ENCODE measurements around the gene HOMER3. TPM values are rescaled to one million over a fixed set of nuclear protein-coding genes. Genes with fewer than 3 reads are reported as not detected.

The HOMER3 gene
- total RNA-seq, 4 donors from 2014 or later: 8.1 to 82.0 (median 12.7) TPM

GRCh38 chr19:18900700-18901481 lies 40.1 kb downstream of the HOMER3 start:
- Histone ChIP-seq H3K4me3 (no peak overlapping the region), H3K9me3 (no peaks in the 10 kb centered on the region), H3K27me3 (peaks cover 16% of the 10 kb centered on the region), H3K36me3 (peaks cover 0 to 22% (median 3%) of the 10 kb centered on the region in 4 donors), H3K27ac (no peak overlapping the region), H3K4me1 (peaks cover 0 to 5% (median 0%) of the 10 kb centered on the region in 4 donors)
- intact Hi-C loops (cut with DNase I; ENCODE audit: low total_unique reads) (no loop called here), in situ Hi-C loops (cut with MboI; ENCODE audit: low pct_ligation_motif_present in 1 of 4, low pct_unique_long_range_greater_than_20kb in 1 of 4, low sequenced_read_pairs in 3 of 4) (no loop called here)
- TF ChIP-seq POLR2A (IDR thresholded peaks at IDR 0.05): no peak
- TF ChIP-seq CTCF (IDR thresholded peaks at IDR 0.05): no peak
- TF ChIP-seq EP300 (IDR thresholded peaks at IDR 0.05; ENCODE audit: low read depth): no peak
- no peak for TF ChIP-seq POLR2AphosphoS5 (IDR thresholded peaks at IDR 0.05)
- WGBS, 2 donors (ENCODE audit: low coverage in 1 of 2): 87 to 94% methylated on average over 3 to 16 of the region's 17 CpGs
- no peak for DNase-seq

GRCh38 chr19:18899624-18900560 lies 41.1 kb downstream of the HOMER3 start:
- H3K27me3 ChIP-seq: peaks cover 24% of the 10 kb centered on the region
- no peak overlapping the region for H3K27ac ChIP-seq
- DNase-seq: no peak
- intact Hi-C loops (cut with DNase I; ENCODE audit: low total_unique reads): no loop called here
- H3K4me3 ChIP-seq: no peak overlapping the region
- in situ Hi-C loops (cut with MboI; ENCODE audit: low pct_ligation_motif_present in 1 of 4, low pct_unique_long_range_greater_than_20kb in 1 of 4, low sequenced_read_pairs in 3 of 4): no loop called here
- H3K9me3 ChIP-seq: no peaks in the 10 kb centered on the region
- TF ChIP-seq POLR2A (IDR thresholded peaks at IDR 0.05) (no peak), CTCF (IDR thresholded peaks at IDR 0.05) (no peak), POLR2AphosphoS5 (IDR thresholded peaks at IDR 0.05) (no peak), EP300 (IDR thresholded peaks at IDR 0.05; ENCODE audit: low read depth) (no peak)
- WGBS, 2 donors (ENCODE audit: low coverage in 1 of 2): 90 to 93% methylated on average over 6 to 20 of the region's 20 CpGs
- H3K4me1 ChIP-seq: peaks cover 0 to 13% (median 8%) of the 10 kb centered on the region in 4 donors
- peaks cover 0 to 21% (median 3%) of the 10 kb centered on the region in 4 donors for H3K36me3 ChIP-seq

- in situ Hi-C loops (cut with MboI; ENCODE audit: low pct_ligation_motif_present in 1 of 4, low pct_unique_long_range_greater_than_20kb in 1 of 4, low sequenced_read_pairs in 3 of 4): no loop called here
- peaks cover 35% of the 10 kb centered on the region for H3K27me3 ChIP-seq
- 72 to 90% methylated on average over 7 to 16 of the region's 18 CpGs for WGBS, 2 donors (ENCODE audit: low coverage in 1 of 2)
- no peaks in the 10 kb centered on the region for H3K9me3 ChIP-seq
- H3K4me3 ChIP-seq: no peak overlapping the region
- H3K27ac ChIP-seq: no peak overlapping the region
- peaks cover 0 to 18% (median 9%) of the 10 kb centered on the region in 4 donors for H3K4me1 ChIP-seq
- TF ChIP-seq POLR2A (IDR thresholded peaks at IDR 0.05) (no peak), CTCF (IDR thresholded peaks at IDR 0.05) (no peak), POLR2AphosphoS5 (IDR thresholded peaks at IDR 0.05) (no peak), EP300 (IDR thresholded peaks at IDR 0.05; ENCODE audit: low read depth) (no peak)
- DNase-seq: no peak
- intact Hi-C loops (cut with DNase I; ENCODE audit: low total_unique reads): no loop called here
- peaks cover 0 to 12% (median 3%) of the 10 kb centered on the region in 4 donors for H3K36me3 ChIP-seq
Observed at GRCh38 chr19:18898607-18899408, 42.2 kb downstream of the HOMER3 start.
